ENCODE data around the gene SLC25A34.

SLC25A34 gene

DNA sequence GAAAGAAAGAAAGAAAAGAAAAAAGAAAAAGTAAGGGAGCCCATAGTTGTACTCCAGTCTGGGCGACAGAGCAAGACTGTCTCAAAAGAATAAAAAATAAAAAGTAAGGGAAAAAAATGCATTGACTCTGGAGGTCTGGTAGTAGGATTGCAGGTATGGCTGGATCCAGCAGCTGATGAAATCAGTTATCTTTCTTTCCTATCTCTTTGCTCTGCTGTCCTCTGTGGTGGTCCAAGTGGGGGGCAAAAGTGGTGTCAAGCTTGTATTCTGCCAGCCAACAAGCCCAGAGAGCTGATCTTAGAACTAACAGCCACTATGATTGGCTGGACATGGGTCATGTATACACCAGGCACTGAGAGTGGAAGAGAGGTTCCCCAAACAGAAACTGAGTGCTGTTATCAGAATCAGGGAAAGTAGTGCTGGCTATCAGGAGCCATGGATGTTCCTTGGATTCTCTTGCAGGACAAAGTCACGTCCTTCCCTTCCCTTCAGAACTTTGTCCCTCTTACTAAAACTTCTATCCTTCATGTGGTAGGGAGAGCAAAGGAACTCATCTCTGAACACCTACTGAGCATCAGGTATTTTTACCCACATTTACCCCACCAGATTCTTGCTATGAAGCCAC is 19.1 kb downstream of the SLC25A34 start:
- no peak for DNase-seq

DNA sequence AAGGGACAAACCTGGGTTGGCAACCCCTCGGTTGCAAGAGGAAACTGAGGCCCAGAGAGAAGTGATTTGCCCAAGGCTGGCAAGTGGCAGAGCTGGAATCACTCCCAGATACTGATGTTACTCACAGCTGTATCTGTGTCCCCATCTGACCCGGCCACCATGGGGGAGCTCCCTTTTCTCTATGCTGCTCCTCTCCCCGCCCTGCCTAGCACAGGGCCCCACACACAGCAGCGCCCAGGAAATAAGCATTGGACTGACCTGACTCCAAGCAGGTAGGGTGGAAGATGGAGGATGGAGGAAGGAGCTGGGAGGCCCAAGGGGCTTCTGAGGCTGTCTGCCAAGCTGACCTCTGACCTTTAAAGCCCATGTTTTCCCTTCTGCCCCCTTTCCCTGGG is 19.6 kb downstream of the SLC25A34 start:
- no peak for DNase-seq

DNA sequence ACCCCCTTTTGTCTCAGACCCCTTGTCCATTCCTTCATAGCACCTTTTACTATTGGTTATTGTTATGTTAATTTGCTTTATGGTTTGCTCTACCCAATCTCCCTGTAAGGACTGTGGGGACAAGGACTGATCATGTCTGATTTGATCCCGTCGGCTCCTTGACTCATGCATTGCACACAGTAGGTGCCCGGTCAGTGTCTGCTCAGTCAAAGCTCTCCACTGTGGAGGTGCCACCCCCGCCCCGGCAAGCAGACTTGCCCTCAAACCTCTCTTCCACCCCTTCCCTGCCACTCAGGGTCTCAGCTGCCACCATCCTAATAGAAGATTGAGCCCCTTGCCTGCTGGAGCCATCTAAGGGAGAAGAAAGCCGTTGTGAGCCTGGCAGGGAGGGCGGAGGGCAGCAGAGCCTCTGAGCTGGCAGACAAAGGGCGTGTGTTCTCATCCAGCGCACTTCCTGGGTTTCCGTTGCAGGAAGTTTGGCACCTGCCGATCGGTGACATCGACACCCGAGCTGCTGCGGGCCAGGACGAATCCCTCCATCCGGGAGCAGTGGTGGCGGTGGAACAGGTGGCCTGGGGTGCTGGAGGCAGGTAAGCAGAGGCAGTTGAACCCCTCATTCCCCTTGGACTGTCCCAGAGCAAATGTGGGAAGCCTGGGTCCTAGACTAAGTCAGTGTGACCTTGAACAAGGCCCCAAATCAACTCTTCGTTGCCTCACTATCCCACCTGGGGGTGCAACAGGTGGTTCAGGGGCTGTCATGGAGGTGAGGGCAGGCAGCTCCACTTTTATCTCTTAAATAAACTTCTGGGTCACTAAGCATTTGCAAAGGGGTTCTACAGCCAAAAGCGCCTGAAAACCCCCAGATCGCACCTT is 20.3 kb downstream of the SLC25A34 start:
- DNase-seq, result peak; percentile 71

DNA sequence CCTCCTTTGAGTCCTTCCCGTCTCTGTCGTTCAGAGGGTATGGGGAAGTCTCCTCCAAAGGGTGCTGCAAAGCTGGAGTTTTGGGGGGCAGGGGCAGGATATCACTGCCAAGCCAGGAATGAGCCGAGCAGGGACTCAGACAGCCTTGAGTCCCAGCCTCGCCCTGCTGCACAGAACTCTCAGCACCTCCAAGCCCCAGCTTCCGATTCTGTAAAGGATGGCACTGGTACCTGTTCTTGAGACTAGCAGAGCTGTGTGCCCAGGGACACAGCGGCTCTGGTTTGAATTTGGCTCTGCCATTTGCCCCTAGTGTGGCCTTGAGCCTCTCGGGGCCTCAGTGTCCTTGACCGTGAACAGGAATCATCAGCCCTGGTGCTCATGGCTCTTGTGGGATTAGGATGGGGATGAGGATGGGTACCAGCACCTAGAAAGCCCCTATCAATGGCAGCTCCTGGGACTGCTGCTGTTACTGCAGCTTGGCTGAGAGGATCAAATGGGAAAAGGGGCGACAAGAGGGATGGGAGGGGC is 21.0 kb downstream of the SLC25A34 start:
- no peak for DNase-seq

DNA sequence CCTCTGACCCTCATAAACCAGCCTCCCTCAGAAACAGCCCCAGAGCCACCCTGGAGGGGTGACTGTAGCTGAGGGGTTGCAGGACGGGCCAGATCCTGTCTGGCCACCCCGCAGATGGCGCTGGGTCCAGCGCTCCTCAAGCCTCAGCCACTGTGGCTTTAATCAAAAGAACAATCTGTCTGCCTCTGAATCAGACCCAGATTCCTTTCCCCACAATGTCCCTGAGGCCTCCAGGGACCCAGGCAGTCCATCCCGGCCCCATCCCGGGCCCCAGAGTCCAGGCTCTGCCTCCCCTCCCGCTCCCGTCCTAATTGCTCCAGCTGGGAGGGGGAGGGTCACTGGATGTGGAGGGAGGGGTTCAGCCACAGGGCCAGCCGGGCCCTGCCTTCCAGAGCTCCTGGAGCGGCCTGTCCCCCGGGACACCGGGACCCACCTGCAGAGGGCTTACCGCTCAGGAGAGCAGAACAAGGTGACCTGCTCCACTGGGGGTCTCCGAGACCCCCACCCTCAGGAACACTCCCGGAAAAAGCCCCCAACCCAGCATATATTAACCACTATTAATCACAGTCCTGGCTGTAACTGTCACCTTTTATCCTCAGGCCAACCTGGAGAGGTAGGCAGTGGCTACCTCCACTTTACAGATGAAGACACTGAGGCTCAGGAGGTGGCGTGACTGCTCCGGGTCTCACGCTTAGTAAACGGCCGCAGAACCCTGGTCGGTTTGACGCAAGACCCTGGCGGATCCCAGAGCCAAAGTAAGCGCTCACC is 21.7 kb downstream of the SLC25A34 start:
- DNase-seq, result peak; percentile 26

DNA sequence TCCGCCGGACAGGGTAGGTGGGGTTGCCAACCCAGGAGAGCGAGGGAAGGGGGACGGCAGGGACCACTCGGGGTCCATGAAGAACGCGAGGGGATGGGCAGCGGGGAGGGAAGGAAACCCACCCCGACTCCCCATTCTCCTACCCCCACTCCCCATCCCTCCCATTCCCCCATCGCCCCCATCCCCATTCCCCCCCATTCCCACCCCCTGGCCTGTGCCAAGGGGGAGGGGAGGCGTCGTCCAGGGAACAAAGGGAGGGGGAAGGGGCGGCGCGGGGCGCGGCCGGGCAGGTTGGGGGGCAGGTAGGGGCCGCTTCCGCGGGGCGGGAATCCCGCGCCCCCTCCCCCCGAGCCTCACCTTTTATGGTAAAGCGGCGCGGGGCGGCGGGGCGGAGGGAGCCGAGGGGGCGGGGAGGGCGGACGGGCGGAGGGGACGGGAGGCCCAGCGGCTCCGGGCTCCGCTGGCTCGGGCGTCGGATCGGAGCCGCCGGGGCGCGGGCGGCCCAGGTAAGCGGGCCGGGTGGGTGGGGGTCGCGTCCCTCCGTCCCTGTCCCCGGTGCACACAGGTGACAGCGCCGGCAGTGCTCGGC is 22.4 kb downstream of the SLC25A34 start, which contains the start of gene FBLIM1:
Gene FBLIM1, plus strand, starts transcription at position 453 of the 589 bp plus-strand sequence. CDS start 6,189 bp downstream, outside the sequence.
- DNase-seq, result peak; percentile 72

DNA sequence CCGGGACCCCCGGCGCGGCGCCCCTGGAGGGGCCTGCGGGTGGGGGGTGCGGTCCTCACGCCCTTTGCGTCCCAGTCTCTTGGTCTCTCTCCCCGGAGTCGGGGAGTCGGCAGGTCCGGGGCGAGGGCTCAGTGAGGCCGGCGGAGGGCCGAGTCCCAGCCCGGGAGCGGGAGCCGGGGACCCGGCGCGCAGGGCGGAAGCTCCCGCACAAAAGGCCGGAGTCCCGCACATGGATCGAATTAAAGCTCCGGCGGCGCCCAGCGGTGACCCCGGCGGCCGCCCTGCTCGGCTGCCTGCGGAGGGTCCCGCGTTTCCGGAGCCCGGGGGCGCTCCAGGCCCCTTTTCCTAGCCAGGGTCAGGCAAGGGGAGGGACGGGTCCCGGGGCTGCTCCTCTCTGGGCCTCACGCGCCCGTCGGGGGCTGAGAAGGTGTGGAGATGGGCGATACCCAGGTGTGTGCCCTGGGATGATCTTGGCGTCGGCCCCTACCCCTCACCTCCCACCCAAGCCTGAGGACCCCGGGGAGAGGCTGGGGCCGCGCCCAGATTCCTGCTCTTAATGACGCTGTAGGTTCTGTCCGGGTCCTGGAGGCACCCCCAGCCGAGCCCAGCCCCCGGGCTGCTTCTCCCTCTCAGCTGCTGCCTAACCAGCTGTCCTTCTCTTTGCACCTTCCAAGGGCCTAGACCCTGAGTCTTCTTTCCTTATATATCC is 23.0 kb downstream of the SLC25A34 start:
- peak; percentile 37 for DNase-seq

DNA sequence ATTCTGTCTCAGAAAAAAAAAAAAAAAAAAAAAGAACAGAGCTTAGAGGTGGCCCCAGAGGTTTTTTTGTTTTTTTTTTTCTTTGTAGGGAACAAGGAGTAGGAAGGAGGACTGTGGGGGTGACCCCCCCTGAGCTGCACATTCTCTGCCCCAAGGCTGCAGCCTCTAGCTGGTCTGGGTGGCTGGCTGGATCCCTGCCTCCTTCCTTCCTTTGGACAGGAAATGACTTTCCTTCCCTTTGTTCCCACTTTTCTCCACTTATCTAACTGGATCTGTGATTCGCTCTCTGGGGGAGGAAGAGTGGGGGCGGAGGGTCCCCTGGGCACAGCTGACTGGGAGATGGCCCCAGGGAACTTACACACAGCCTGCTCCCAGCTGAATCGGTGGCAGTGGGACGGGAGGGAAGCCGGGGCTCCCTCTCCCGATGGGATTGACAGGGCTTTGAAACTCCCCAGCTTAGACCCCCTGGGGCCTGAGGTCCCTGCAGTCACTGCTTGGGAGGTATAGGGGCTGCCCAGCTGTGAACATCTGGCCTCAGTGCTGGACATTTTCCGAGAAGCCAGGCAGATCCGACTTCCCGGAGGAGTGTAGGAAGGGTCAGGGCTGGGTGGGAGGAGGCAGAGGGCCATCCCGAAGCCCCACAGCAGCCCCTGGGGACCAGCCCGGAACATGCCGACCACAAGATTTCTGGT is 24.6 kb downstream of the SLC25A34 start:
- peak; percentile 7 for DNase-seq

DNA sequence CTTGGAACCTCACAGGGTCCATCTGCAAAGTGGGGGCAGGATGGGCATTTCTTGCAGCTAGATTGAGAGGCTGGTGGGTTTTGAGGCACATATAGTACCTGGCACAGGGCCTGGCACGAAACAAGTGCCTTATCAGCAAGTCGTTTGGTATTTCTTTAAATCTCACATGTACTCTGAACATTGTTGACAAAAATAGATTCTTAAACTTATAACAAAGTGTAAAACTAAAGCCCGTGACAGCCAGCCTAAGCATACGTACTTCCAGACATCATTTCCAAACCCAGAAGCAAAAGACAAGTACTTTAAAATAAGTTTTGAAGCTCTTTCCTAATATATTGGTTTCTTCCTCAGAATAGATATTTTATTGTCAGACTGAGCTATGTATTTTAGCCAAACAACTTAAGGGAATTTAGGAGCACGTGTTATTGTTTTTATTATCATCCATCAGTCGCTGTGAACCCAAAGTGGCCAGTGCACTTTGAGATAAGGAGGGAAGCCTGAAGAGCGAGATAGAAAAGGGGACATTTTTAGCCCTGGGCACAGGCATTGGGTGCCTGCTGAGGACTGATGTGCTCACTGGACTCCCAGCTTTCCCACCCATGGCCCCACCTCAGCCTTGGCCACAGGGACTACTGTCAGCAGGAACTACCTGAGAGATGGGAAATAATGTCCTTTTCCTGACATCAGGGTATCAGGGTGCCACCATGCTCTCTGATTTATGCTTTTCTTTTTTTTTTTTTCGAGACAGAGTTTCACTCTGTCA is 25.5 kb downstream of the SLC25A34 start:
- DNase-seq, result no peak

DNA sequence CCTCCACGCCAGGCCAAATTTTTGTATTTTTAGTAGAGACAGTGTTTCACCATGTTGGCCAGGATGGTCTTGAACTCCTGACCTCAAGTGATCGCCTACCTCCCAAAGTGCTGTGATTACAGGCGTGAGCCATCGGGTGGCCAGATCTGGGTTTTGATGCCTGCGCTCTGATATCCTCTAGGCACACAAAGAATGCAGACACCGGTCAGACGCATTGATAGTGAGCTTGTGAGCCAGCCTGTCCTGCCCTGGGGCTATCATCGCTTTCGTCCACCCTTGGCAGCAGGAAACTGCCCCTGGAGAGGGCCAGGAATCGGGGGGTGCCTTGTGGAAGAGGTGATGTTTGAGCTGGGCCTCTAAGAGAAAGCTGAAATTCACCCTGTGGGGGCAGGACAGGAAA is 26.5 kb downstream of the SLC25A34 start:
- no peak for DNase-seq

DNA sequence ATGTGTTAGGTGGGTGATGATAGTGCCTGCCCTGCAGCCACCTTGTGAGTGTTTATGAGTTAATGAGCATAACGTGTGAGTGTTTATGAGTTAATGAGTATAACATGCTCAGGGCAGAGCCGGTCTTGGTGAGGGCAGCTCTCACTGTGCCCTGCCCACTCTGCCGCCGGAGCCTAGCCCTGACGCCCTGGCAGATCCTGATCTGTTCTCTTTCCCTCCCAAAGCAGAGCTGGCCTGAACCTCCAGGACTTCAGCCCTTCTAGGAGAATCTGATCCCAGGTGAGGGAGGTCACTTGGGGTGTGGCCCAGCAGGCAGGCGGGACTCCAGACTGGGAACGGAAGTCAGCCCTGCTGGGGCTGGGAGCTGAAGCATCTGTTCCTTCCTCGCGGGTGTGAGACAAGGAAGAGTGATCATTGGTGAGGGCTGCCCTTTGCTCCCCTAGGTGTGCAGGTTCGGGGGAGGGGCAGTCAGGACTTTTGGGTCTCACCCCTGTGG is 28.3 kb downstream of the SLC25A34 start:
- DNase-seq, result peak; percentile 27

DNA sequence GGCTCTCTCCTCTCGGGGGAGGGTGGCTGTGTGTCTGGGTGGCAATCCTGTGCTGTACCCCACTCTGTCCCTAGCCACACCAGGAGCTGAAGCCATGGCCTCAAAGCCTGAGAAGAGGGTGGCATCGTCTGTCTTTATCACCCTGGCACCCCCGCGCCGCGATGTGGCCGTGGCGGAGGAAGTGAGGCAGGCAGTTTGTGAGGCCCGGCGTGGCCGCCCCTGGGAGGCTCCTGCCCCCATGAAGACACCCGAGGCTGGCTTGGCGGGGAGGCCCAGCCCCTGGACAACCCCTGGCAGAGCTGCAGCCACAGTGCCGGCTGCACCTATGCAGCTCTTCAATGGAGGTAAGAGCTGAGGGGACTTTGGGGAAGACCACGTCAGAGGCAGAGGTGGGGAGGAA is 28.8 kb downstream of the SLC25A34 start:
- DNase-seq, result no peak

DNA sequence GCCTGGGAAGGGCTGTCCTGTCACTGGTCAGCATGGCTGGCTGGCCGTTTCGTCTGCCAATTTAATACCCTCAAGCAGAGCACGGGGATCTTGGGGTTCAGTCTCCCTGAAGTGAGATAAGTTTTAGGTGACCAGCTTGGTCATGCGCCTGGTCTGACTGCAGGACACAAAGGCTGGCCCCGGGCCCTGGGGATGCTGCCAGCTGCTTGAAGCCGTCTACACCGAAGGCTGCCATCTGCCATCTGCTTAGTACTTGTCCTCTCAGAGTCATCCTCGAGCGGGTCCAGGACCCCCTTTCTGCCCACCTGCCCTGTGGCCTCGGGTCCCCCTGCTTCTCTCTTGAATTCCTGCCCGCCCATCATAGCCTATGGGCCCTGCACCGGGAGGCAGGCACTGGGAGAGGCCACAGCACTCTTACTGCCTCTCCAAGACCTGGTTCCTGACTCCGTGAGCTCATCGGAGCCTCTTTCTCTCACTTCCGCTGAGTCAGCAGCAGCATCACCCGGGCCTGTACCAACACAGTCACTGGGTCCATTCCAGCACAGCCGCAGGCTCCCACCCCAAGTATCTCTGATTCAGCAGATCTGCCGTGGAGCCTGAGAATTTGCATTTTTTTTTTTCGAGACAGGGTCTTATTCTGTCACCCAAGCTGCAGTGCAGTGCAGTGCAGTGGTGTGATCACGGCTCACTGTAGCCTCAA is 29.6 kb downstream of the SLC25A34 start:
- no peak for DNase-seq

DNA sequence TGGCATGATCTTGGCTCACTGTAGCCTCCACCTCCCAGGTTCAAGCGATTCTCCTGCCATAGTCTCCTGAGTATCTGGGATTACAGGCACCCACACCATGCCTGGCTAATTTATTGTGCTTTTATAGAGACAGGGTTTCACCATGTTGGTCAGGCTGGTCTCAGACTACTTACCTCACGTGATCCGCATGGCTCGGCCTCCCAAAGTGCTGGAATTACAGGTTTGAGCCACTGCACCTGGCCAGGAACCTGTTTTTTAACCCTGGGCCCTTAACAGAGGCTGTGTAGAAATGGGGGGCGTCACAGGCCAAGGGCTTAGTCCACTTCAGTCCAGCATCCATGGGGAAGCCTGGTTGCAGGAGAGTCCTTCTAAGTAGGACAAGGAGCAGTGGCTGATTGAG is 31.9 kb downstream of the SLC25A34 start:
- no peak for DNase-seq

DNA sequence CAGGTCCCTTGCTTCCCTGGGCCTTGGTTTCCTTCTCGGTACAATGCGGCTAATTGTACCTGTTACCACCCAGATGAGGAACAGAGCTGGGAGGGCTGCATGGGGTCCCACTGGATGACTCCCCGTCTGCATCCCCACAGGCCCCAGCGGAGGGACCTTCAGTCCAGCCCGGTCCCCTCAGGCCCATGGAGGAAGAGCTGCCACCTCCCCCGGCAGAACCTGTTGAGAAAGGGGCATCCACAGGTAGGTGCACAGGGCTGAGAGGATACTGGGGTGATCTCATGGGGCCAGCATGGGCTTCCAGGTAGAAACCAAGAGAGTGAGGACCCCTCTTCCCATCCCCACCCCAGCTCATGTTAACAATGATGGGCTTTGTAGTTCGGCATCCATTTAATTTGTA is 32.3 kb downstream of the SLC25A34 start:
- no peak for DNase-seq

DNA sequence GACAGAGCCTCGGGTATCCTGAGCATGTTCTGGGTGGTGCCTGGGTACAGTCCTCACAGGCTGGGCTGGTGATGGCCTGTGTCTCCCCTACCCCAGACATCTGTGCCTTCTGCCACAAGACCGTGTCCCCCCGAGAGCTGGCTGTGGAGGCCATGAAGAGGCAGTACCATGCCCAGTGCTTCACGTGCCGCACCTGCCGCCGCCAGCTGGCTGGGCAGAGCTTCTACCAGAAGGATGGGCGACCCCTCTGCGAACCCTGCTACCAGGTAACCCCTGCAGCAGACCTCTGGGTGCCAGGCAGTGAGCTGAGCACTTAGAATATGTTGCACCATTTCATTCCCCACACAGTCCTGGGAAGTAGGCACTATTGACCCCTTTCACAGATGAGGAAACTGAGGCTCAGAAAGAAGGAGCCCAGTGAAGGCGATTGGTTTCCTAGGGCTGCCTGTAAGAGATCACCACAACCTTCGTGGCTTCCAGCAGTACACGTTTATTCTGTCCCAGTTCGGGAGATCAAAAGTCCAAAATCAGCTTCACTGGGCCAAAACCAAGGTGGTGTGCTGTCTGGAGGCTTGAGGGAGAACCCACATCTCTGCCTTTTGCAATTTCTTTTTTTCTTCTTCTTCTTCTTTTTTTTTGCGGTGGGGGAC is 34.4 kb downstream of the SLC25A34 start:
- DNase-seq, result no peak

DNA sequence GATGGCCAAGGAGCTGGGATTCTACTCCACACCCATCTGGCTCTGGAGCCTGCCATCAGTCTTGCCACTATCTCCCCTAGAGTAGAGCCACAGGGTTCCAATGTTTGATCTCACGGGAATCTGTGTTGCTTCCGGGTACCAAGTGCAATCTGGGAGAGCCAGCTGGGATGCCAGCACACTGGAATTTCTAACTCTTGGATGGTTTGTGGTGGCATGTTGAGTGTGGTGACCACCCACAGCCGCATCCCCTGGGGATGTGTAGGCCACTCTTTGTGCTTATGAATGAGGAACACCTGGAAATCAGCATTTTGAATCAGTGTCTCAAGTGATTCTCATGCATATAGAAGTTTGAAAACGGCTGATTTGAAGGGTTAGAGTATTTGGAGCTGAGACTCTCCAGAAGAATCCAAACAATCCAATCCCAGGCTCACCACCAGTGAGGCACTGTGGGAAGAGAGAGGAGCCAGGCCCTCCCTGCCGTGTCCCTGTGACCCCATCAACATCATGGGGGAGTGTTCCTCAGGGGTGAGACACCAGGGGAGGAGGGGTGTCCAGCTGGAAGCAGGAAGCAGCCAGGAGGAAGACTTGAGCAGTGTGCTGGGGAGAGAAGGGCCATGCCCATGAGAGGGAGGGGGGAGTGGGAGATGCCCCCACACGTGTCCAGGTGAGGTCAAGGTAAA is 35.9 kb downstream of the SLC25A34 start:
- no peak for DNase-seq

DNA sequence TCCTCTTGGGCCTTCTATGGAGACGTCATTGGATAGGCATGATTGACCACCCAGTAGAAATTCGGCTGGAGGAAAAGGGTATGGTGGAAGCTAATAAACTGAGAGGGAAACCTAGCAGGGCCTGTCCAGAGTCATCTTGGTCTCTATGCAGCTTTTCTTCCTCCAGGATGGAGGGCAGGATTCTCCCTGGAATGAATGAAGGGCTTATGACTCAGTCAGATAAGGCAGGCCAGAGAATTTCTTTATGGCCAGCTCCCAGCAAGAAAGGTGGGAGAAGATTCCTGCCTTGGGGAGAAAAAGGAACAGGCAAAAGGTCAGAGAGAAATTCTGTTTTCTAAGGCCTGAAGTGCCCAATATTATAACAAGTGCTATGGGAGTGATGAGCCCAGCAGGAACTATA is 39.6 kb downstream of the SLC25A34 start:
- no peak for DNase-seq

Measured in NCI-H69 (cell line).